Activated T-helper 1 cell treated with Interleukin-2 at 50 U/mL for 16 hours (primary cell): ENCODE data around the gene WDR31.
"Not testable (repeated sequence)": the region's sequence is repeated elsewhere in the genome, so short reads cannot be mapped to it uniquely, and the experiment has no call there.

Source experiments
- DNase-seq: peaks from one replicate; pipeline ENCODE4 v3.0.0-alpha.2; 2020; ENCODE audit warnings: low read depth

Gene WDR31

DNA sequence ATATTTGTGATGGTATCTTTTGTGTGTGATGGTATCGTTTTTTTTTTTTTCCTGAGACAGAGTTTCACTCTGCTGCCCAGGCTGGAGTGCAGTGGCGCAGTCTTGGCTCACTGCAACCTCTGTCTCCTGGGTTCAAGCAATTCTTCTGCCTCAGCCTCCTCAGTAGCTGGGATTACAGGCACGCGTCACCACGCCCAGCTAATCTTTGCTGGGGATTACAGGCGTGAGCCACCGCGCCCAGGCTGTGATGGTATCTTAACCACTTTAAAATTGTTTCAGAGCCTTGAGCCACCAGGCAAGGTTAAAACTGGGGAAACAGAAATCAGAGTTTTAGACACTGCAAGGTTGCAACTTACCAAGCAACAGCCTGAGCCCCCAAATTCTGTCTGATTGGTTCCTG is 43.8 kb downstream of the WDR31 start:
- DNase-seq = not testable (repeated sequence)

DNA sequence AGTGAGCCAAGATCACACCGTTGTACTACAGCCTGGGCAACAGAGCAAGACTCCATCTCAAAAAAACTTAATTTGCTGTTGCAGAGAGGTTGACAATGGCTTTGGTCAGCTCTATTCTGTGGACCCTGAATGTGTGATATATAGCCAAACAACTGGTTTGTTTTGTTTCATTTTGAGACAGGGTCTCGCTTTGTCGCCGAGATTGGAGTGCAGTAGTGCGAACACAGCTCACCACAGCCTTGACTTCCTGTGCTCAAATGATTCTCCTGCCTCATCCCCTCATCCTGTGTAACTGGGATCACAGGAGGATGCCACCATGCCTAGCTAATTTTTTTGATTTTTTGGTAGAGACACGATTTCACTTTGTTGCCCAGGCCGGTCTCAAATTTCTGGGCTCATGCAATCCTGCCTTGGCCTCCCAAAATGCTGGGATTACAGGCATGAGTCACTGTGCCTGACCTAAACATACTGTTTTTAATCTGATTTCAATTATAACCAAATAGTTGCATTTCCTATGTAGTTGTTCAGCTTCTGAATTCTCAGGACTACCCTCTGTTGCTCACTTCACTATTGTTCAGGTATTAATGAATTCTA is 46.7 kb downstream of the WDR31 start:
- no peak for DNase-seq

DNA sequence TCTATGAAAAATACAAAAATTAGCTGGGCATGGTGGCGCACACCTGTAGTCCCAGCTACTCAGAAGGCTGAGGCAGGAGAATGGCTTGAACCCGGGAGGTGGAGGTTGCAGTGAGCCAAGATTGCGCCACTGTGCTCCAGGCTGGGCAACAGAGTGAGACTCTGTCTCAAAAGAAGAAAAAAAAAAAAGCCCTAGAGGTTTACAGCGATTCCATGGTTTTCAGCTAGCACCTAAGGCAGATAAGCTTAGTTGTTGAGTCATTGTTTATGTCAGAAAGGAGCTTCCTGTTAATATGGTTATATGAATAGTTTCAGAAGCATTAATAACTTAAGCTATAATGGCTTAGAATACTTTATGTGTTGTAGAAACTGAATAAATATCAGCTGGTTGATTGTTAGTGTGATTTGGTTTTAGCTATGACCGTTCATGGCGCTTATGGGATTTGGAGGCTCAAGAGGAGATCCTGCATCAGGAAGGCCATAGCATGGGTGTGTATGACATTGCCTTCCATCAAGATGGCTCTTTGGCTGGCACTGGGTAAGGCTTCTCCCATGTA is 49.9 kb downstream of the WDR31 start:
- DNase-seq = no peak

GRCh38 chr9:113289091-113289490 is 51.0 kb downstream of the WDR31 start:
- no peak for DNase-seq

DNA sequence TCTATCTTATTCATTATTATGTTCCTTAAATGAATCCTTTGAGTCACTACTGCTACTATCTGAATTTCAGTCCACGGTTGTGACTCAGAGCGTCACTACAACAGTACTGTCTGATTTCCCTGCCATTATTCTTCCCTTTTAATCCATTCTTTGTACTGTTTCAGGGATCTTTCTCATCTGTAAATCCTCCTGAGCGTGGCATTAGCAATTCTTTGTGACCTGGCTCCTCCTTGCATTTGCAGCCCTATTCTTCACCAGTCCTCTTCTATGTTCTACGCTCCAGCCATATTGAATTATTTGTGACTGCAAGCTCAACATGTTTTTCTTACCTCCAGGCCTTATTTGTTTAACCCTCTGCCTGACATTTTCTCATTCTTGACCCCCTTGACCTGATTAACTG is 58.7 kb downstream of the WDR31 start:
- DNase-seq = no peak

DNA sequence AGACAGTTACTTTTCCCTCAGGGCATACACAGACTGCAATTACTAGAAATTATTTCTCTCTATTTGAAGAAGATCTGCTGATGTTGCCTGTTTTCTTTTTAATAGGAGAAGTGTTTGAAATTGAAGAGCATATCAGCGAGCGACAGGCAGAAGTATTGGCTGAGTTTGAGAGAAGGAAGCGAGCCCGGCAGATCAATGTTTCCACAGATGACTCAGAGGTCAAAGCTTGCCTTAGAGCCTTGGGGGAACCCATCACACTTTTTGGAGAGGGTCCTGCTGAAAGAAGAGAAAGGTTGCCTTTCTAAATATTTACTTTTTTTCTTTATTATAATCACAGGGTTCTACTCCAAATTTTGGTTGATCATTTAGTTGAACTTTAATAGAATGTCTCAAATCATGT is 61.2 kb downstream of the WDR31 start:
- no peak for DNase-seq

DNA sequence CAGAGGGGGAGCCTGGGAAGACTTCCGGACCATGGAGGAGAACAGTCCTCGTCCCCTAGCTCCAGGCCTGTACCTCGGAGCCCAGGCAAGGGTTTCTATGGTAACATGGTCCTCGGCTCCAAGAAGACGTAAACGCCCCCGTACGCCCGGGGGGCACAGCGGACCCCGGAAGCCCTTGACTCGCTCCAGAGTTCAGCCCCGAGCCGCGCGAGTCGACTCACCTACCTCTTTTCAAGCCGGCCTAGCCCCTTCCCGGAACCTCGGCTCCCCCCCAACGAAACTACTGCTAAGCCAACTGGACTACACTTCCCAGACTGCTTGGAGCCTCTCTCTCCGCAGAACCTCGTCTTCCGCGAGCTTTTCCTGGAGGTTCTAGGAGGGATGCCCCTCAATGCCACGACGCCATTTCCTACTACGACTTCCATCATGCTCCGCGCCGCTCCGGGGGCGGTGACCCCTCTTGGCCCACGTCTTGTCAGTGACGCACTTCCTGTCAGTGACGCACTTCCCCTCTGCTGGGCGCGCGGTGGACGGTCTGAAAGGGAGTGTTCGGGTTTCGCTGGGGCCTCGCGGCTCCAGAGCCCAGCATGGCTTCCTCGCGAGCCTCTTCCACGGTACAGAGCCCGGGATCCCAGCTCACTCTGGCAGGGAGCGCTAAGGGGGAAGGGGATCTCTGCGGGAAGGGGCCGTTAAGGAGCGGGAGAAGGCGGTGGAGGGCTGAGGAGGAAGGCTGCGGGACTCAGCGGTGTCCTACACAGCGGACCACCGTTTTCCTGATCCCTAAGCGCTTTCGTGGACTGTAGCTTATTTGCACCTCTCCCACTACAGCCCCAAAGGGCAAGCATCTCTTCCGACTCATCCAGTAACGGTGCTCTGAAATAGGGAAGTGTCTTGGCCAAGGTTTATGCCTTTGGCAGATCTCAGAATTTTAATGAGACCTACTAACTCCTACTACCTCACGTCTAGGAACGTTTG is 64.6 kb downstream of the WDR31 start, which contains the start of the genes CDC26 and PRPF4:
TSS of gene CDC26 (minus strand) at position 416 of the 975 bp plus-strand sequence. CDS start 3,065 bp downstream, outside the sequence.
TSS of gene PRPF4 (plus strand) at position 502 of the 975 bp plus-strand sequence. CDS start at position 588, 86 bp downstream.
- peak; percentile 91 for DNase-seq

GRCh38 chr9:113274474-113275156 is 65.5 kb downstream of the WDR31 start:
- no peak for DNase-seq

GRCh38 chr9:113269871-113270270 is 70.2 kb downstream of the WDR31 start:
- no peak for DNase-seq

- DNase-seq = no peak
Measured at GRCh38 chr9:113269355-113269754, 70.7 kb downstream of the WDR31 start.

DNA sequence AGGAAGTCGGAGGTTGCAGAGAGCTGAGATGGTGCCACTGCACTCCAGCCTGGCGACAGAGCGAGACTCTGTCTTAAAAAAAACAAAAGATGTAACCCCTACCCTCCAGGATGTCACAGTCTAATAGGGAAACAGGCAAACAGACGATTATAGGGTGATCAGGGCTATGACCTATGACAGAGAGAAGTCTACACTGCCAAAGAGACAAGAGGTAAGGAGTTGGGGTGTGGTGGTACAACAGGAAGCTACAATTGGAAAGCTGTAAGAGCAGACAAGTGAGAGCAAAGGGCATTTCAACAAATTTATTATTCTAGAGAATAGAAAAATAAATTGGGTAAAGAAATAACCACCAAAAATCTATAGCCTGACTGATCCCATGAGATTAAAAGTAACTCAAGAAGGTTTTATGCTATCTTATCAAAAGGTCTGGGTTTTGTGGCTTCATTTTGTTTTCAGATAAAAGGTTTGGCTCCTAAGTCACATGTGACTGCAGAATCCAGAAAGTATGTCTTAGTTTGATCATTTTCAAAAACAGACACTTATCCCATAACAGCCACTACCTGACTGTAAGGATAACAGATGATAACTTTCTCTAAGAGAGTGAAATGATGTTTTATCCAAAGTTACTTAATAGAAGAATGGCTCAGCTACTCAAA is 72.0 kb downstream of the WDR31 start:
- DNase-seq = no peak

DNA sequence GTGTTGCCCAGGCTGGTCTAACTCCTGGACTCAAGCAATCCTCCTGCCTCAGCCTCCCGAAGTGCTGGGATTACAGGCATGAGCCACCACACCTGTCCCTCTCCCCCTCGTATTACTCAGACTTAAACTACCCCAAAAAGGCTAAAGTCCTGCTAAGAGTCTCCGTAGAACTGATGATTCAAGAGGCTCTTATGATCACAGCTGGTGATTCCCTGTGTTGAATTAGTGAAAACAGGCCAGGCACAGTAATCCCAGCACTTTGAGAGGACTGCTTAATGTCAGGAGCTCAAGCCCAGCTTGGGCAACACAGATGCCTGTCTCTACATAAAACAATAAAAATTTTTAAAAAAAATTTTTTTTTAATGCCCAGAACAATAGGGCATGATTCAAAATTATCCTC is 73.9 kb downstream of the WDR31 start:
- no peak for DNase-seq
